Mesenteric fat pad (tissue), 1 donor: Measurements from ENCODE around the gene CTNNA3. TPM values are rescaled to one million over a fixed set of nuclear protein-coding genes. Genes with fewer than 3 reads are reported as not detected.

Experiments used
- DNase-seq: peaks from one replicate; pipeline ENCODE4 v3.0.0-alpha.2; 2020; ENCODE audit warnings: low spot score
- total RNA-seq: library from RNA; stranded (reverse); fragmentation: NEBNext Ultra II Directional; extraction: Animal tissue kit (Norgen Biotek cat#: 25700); gene quantifications from one replicate; pipeline ENCODE4 v1.2.1, GENCODE V29; 2021
- donor health status: DM: yes; HTN: yes; CAD: no.

The CTNNA3 gene
- total RNA-seq, 1 donor from 2014 or later: 0.10 TPM

DNA sequence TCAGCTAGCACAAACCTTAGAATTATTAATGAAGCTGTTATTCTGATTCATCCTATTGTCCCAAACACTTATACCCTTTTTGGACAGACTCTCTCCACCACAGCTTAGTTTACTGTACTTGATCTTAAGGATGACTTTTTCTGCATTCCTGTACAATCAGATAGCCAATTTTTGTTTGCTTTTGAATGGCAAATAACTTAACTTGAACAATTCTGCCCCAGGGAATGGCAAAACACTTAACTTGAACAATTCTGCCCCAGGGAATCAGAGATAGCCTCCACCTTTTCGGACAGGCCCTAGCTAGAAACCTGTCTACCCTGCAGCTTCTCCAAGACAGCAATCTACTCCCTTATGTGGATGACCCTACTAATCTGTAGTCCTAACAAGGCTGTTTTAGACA is 1438.2 kb downstream of the CTNNA3 start:
- no peak for DNase-seq

DNA sequence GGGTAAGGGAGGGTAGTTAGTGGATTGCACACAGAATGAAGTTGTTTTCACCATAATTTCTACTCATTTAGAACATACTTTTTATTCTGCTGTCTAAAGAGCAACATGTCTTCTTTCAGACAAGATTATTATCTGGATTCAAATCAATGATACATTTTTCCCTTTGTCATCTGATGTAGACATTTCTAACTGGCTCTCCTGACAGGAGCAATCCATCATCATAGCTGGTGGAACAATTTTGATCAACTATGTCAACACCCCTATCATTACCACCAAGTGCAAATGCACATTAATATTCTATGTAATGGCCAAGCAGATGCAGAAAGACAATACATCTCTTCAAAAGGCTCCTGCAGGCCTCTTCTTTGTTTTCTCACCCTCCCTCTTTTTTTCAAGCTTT is 1443.0 kb downstream of the CTNNA3 start:
- no peak for DNase-seq

DNA sequence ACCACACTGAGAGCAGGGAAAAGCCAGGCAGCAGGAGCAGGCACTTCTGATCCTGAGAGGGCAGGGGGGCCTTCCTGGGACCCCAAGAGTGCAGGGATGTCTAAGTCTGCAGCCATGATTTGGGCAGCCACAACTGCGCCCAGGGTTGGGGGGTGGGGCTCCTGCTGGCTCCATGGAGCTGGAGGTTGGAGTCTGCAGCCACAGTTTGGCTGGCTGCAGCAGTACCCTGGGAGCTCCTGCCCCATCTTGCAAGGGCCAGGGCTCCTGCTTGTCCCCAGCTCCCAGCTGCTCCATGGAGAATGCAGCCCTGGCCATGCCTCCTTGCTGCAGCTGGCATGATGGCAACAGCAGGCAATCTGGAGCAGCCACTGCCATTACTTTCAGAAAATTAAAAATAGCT is 1449.8 kb downstream of the CTNNA3 start:
- peak; percentile 74 for DNase-seq

DNA sequence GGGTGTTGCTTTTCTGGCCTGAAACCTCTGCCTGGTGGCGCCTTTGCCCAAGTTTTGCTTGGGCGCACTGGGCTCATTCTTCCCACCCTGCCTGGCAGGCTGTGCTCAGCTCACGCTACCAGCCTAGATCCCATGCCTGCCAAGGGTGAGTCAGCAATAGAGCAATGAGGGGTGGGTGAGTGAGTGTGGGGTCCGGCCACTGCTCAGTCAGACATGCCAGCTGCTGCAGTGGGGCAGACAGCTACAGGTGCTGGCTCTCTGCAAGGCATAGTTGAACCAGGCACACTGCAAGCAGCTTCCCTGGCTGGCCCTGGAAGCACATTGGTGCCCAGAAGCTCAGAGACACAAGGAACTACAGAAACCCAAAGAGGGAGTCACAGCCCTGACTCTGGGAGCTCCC is 1451.0 kb downstream of the CTNNA3 start:
- peak; percentile 69 for DNase-seq

DNA sequence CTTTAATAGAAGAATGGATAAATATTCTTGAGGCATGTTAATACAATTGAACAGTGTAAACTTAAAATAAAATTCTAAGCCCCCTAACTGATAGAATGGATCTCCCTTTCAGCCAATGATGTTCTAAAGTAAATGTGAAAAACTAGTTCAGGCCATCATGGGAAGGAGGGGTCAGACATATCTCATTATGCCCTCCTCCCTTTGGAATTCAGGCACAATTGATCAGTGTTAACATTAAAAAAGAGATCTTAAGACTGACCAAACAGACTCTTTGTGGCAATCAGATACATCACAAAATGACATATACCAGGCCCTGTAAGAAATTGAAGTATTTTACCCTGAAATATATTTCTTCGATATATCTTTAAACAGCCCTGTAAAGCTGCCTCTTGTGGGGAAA is 1453.1 kb downstream of the CTNNA3 start:
- no peak for DNase-seq

DNA sequence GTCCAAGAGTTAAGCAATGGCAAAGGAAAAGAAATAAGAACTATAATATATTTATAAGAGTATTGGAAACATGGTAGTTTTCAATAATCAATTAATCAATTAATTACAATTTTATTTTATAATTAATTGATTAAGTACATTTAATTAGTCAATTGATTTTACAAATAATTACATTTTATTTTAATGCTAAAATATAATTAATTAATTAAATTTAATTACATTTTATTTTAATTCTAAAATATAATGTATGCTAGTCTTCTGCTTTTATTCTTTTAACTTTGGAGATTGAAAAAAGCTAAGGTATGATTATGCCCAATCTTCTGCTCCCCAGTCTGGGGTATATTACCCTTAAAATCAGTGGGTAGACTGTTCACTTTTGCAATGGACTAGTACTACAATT is 1456.9 kb downstream of the CTNNA3 start:
- DNase-seq: no peak

DNA sequence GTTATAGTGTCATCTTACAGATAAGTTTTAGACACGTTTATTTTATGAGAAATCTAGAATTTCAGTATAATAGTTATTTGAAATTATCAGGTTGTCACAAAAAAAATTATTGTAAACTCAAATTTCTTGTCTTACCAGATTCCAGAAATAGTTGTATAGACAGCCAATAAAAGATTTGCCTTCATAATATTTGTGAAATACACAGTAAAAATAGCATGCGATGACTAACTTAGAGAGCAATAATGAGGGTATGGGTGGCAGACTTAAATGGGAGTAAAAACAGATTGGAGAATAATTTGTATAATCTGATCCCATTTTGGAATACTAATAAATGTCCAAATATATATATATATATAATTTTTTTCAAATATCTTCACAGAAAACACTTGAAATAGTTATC is 1457.7 kb downstream of the CTNNA3 start:
- no peak for DNase-seq

DNA sequence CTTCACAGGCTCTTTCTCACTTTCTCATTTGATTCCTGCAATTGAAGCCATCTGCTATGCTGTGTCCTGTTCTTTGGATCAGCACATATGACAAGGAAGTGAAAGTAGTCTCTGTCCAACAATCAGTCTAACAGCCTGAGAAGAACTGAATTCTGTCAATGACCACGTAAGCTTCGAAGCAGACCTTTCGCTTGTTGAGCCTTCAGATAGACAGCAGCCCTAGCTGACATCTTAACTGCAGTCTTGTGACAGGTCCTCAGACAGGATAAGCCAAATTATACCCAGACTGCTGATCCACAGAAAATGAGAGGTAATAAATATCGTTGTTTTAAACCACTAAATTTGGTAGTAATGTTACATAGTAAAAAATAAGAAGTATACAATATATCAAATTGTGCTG is 1461.1 kb downstream of the CTNNA3 start:
- no peak for DNase-seq

DNA sequence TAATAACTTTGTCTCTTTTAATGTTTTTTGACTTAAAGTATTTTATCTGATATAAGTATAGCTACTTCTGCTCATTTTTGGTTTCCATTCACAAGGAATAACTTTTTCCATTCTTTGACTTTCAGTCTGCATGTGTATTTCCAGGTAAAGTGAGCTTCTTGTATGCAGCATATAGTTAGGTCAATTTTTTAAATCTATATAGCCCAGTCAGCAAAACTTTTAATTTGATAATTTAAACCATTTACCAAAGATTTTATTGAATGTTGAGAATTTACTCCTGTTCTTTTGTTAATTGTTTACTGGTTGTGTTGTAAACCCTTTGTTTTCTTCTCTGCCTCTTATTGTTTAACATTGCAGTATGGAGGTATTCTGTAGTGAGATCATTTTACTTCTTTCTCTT is 1467.1 kb downstream of the CTNNA3 start:
- no peak for DNase-seq

DNA sequence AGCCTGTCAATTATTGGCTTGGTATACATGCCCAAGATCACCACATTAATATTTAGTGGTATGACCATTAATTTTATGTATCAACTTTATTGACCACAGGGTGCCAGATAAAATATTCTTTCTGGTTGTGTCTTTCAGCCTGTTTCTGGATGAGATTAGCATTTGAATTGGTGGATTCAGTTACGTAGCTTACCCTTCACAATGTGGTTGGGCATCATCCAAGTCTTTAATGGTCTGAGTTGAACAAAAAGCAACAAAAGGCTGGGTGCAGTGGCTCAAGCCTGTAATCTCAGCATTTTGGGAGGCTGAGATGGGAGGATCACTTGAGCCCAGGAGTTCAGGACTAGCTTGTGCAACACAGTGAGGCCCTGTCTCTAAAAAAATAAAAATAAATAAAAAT is 1472.3 kb downstream of the CTNNA3 start:
- DNase-seq: no peak

DNA sequence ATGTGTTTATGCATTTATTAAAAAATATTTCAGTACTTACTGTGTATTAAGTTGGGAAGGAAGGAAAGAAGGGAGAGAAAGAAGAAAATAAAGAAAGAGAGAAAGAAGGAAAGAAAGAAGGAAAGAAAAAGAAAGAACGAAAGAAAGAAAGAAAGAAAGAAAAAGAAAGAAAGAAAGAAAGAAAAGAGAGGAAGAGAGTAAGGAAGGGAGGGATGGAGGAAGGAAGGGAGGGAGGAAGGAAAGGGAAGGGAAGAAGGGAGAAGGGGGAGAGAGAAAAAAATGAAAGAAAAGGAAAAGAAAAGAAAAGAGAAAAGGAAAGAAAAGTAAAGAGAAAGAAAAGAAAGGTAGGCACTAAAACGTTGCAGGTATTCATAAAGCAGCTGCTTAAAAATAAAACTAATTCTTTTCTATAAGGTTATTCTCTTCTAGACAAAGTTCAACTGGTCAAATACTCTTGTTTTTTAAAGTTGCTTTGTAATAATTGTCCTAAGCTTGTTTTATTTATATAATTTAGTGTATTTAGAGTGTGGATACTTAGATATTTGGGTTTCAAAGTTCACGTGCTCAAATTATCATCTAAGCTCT is 1473.4 kb downstream of the CTNNA3 start:
- no peak for DNase-seq

DNA sequence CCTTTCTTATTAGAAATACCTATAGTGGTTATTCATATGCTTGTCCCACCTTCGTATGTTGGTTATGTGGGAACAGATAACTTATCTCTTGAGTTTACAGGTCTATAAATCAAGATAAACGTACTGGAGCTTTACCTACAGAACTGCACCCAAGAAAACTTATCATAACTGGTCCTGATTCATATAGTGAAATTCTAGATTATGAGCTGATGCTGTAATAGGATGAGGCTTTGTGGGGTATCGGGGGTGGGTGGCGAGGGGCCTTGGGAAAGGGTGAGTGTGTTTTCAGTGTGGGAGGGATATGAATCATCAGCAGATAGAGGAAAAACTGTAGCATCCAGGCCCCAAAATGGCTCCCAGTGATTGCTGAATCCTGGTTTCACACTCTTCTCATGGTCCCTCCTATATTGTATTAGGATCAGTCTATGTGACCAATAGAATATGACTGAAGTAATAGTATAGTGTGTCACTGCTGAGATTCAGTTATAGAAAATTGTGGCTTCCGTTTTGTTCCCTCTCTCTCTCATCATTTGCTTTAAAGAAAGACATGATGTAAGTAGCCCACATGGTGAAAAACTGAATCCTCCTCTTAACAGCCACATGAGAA is 1476.9 kb downstream of the CTNNA3 start:
- DNase-seq: no peak

DNA sequence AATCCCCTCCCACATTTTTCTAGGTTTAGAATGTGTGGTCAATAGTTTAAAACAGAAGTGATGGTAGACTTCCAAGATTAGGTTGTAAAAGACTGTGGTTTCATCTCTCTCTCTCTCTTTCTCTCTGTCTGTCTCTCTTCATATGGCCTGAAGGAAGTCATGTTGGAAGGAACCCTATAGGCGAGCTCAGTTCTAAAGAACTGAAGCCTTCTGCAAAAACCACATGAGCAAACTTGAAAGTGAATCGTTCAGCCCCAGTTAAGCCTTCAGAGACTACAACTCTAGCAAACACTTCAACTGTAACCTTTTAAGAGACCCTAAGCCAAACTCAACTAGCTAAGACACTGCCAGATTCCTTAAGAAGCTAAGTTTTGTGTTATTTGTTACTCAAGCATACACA is 1477.7 kb downstream of the CTNNA3 start:
- DNase-seq: no peak

DNA sequence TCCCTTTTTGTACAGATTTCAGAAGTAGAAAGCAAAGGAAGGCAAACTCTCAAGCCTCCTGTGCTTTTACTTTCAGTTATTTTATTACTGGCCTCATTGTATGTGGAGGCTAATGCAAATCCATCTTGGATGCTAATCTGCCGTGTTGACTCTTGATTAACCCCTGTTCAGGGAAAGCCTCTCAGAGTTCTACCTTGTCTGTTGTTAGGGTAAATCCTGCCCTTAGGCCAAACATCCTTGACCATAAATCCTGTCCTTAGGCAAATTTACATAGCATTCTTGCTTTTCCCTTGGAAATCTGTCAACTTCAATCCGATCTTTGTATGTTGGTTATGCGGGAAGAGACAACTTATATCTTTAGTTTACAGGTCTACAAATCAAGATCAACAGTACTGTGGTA is 1480.1 kb downstream of the CTNNA3 start:
- DNase-seq: no peak

DNA sequence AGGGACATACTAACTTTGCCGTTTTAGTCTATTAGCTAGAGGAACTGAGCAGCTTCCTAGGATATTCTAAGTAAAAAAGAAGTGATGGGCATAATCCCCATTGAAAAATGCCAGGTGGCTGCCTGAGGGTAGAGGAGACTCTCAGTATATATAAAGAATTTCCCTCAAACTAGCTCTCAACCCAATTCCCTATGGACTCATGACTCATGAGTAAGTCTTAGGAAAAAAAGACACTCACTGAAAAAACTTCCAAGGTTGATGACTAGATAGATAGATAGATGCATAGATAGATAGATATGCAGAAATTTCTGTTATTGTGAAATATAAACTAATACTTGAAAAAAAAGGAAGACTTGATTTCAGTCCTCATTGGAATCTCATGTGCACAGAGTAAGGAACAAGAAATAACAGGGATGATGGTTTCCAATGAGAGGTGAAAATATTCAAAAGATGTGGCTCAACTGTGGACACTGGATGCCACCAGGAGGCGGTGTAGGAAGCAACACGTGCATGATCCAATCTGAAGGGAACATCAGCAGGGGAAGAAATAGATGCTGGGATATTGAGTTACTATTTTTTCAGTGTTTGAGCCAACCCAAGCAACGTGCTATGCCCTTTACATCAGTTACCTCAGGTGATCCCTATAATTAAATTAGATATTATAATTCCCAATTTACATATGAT is 1481.1 kb downstream of the CTNNA3 start:
- DNase-seq: no peak

DNA sequence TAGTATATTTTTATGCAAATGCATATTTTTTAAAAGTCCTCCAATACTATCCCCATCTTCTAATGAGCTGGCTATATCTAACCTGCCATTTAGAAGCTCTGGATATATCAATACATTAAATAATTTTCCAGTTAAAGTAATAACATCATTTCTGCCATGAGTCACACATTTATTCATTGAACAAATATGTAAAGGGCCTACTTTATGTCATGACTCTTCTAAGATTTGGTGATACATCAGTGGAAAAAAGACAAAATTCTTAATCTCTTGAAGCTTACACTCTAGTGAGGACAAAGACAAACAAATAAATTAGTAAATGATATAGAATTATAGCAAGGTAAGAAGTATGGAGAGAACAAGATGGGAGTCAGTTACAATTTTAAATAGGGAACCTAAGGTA is 1487.0 kb downstream of the CTNNA3 start:
- DNase-seq: no peak

DNA sequence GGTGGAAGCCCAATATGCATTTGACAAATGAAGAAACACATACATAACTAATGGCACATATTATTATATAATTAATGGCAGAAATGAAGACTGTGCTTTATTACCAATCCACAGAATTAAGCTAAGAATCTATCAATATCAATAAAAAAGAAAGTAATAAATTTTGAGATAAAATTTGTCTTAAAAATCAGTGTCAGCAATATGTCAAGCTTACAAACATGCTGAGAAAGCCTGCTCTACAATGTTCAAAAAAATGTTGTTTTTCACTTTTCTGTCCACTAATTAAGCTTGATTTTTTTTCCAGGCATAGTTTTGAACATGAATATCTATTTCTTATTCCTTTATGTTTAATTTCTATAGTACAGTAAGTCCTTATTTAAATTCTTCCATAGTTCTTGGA is 1491.2 kb downstream of the CTNNA3 start:
- DNase-seq: no peak

DNA sequence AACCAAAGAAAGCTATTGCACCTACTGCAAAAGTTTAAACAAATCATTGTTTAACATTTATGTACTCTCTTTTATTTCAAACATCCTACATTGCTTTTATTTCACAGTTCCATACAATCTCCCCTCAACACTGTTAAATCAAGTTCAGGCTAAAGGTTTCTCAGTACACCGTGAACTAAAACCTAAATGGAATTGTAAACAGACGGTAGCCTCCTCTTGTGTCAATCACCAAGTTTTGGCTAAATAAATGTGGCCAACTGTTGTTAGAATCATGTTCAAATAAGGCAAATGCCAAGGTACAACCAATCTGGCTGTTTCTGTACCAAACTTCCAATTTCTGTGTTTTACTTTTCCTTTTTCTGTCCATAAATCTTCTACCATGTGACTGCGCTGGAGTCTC is 1493.9 kb downstream of the CTNNA3 start:
- no peak for DNase-seq

DNA sequence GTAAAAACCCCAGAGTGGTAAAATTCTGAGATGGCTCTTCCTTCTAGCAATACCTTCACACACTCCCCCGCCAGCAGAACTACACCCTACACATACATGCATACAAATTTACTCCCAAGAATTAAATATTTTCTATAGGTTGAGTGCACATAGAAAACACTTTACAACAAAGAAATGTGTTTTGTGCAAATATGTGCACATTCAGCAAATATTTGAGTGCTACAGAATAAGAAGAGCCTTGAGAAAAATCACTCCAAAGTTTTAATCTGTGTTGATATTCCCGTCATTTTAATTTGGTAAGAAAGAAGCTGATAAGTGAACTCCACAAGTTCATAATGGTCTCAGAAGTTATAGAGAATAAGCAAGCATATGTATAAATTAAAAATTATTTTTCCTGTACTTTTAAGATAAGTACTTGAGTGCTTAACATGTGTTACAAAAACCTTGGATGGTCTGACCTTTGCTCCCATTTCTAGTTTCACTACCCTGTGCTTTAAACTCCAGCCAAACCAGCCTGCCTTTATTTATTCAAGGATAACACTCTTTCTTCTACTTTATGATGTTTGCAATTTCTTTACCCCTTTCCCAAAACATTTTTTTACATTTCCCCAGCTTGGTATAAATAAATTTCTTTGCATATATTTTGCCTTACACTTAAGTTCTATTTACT is 1503.7 kb downstream of the CTNNA3 start:
- DNase-seq: no peak

DNA sequence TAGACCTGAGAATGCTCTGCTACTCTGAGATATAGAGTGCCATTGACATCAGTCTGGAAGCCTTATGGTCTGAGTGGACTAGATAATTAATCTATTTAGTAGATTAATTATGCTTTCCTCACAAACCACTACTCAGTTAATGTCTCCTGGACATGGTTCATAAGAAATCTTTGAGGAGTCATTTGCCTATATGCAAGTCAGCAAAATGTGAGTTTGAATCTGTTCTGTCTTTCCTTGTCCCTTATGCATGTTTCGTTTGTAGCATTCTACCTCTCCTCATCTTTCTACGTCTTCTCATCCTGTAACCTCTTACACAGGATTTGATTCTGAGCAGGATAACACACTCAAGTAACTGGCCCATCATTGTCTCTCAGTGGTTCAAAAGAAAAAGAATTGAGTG is 1505.6 kb downstream of the CTNNA3 start:
- DNase-seq: no peak

DNA sequence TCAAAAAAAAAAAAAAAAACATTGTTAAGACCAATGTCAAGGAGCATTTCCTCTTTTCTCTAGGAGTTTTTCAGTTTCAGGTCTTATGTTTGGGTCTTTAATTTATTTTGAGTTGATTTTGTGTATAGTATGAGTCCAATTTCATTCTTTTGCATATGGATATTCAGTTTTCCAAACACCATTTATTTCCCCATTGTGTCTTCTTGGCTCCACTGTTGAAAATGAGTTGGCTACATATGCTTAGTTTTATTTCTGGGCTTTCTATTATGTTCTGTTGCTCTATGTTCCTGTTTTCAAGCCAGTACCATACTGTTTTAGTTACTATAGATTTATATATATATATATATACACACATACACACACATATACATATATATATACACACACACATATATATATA is 1506.7 kb downstream of the CTNNA3 start:
- no peak for DNase-seq

DNA sequence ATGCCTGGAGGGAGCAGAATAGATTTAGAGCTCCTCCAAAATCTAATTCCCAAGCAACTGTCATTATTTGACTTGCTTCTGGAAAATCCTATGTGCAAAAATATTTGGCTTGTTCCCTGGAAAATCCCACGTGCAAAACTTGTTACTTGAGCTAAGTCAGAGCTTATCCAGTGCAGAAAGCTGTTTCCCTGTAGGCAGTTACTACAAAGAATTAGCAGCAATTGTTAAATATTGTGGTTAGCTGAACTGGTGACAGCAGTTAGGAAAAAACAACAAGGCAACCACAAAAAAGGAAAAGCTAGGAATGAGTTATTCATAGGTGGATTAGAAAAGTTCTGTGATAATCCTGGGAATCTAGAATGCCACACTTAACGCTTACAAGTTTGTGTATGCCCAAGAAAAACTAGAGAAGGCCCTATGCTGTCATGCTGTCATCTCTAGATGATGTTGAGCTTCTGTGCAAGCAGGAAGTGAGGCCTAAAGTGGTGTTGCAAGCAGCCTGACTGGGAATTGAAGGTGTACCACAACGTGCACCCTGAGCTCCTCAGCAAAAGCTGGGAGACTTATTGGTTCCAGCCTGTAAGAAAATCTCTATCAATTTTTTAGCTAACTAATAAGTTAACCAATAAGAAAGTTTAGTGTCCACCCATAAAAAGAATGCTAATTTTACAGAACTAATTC is 1508.8 kb downstream of the CTNNA3 start:
- no peak for DNase-seq
